GM13976 (cell line): ENCODE measurements around the gene CSRP1.

ENCODE experiments used
- DNase-seq: peaks from one replicate; pipeline ENCODE4 v3.0.0; 2012; ENCODE audit warnings: low spot score
- in situ Hi-C: fragments of 300-500 bp; cut with MboI; formaldehyde crosslinking; loops from one replicate; pipeline ENCODE4 v1.12.0; 2022; ENCODE audit warnings: low sequenced_read_pairs, mixed read lengths, inconsistent platforms; ENCODE audit not compliant: unreplicated experiment
- TF ChIP-seq, protein P1 (sequence below): IDR thresholded peaks from 2 replicates; pipeline ENCODE4 v1.5.1; 2012; ENCODE audit warnings: borderline replicate concordance, mild to moderate bottlenecking; ENCODE audit not compliant: insufficient read depth; ENCODE audit errors: extremely low read depth, missing control alignments, control extremely low read depth

The CSRP1 gene

DNA sequence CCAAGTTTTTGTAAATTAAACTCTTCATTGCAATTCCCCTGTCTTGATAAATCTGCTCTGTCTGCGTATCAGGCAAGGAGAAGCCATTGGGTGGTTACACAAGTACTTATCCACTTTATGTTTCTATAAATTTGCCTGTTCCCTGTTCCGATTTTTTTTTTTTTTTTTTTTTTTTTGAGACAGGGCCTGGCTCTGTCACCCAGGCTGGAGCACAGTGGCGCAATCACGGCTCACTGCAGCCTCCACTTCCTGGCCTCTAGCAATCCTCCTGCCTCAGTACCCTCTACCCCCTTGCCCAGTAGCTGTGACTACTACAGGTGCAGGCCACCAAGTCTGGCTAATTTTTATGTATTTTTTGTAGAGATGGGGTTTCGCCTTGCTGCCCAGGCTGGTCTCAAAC lies 11.1 kb upstream of the CSRP1 start:
- in situ Hi-C loops, result loop anchor here (10.0 kb wide), 1 partner anchor 73 kb away; no protein-coding TSS in a partner anchor
- TF ChIP-seq, protein P1, sequence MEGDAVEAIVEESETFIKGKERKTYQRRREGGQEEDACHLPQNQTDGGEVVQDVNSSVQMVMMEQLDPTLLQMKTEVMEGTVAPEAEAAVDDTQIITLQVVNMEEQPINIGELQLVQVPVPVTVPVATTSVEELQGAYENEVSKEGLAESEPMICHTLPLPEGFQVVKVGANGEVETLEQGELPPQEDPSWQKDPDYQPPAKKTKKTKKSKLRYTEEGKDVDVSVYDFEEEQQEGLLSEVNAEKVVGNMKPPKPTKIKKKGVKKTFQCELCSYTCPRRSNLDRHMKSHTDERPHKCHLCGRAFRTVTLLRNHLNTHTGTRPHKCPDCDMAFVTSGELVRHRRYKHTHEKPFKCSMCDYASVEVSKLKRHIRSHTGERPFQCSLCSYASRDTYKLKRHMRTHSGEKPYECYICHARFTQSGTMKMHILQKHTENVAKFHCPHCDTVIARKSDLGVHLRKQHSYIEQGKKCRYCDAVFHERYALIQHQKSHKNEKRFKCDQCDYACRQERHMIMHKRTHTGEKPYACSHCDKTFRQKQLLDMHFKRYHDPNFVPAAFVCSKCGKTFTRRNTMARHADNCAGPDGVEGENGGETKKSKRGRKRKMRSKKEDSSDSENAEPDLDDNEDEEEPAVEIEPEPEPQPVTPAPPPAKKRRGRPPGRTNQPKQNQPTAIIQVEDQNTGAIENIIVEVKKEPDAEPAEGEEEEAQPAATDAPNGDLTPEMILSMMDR, result no peak
- DNase-seq, result no peak

DNA sequence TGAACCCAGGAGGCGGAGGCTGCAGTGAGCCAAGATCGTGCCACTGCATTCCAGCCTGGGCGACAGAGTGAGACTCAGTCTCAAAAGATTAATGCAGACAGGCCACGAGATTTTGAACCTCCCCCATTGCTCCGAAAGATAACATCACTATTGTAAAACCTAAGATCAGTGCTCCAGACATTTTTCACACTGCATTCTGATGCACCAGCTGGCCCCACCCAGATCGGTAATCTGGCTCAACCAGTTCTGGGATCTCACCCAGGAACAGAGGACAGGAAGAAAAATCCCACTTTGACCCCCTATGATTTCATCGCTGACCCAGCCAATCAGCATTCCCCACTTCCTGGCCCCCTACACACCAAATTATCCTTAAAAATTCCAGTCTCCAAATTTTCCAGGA lies 10.7 kb upstream of the CSRP1 start:
- TF ChIP-seq, protein P1, result no peak
- in situ Hi-C loops, result loop anchor here (10.0 kb wide), 1 partner anchor 73 kb away; no protein-coding TSS in a partner anchor

GRCh38 chr1:201516511-201517127 lies 9.7 kb upstream of the CSRP1 start:
- in situ Hi-C loops, result loop anchor here (10.0 kb wide), 1 partner anchor 72 kb away; no protein-coding TSS in a partner anchor
- no peak for DNase-seq
- TF ChIP-seq, protein P1, result no peak

More for the DNA sequence above, 10.7 kb upstream of the CSRP1 start:
- no peak for DNase-seq

- DNase-seq, result no peak
- in situ Hi-C loops, result loop anchor here (10.0 kb wide), 1 partner anchor 71 kb away; no protein-coding TSS in a partner anchor
- TF ChIP-seq, protein P1, result no peak
Measured at GRCh38 chr1:201515895-201516294, 9.0 kb upstream of the CSRP1 start.

DNA sequence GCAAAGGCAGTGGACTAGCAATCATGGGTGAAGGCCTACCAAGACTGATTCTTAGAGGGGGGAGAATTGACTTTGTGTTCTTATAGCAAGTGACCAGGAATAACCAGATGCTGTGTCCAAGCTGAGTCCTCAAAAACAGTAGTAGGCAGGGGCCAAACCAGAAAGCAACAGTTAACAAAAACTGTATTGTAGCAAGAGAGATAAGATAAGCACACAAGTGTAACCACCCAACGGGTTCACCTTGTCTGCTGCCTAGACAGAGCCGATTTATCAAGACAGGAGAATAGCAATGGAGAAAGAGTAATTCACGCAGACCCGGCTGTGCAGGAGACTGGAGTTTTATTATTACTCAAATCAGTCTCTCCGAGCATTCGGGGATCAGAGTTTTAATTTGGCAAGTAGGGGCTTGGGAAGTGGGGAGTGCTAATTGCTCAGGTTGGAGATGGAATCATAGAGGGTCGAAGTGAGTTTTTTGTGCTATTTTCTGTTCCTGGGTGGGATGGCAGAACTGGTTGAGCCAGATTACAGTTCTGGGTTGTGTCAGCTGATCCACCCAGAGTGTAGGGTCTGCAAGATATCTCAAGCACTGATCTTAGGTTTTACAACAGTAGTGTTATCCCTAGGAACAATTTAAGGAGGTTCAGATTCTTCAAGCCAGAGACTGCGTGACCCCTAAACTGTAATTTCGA lies 8.3 kb upstream of the CSRP1 start:
- TF ChIP-seq, protein P1, result no peak
- in situ Hi-C loops, result loop anchor here (10.0 kb wide), 1 partner anchor 70 kb away; no protein-coding TSS in a partner anchor
- no peak for DNase-seq

- in situ Hi-C loops, result loop anchor here (10.0 kb wide), 1 partner anchor 70 kb away; no protein-coding TSS in a partner anchor
Measured at GRCh38 chr1:201514466-201514865, 7.5 kb upstream of the CSRP1 start.

More at GRCh38 chr1:201514466-201514865, 7.5 kb upstream of the CSRP1 start:
- TF ChIP-seq, protein P1, result no peak
- no peak for DNase-seq
